Neural cell (in vitro differentiated cells): ENCODE results near the gene STAT4. TPM values are rescaled to one million over a fixed set of nuclear protein-coding genes. Genes with fewer than 3 reads are reported as not detected.

Experiments used
- H2AFZ ChIP-seq: fragments of 200-600, 300-800 bp; sonication (generic), shearing (Covaris generic); 2 replicates; pipeline ENCODE4 v1.6.0; 2014; ENCODE audit warnings: low read depth, mild to moderate bottlenecking, antibody characterized with exemption, low read length, moderate library complexity
- H3F3A ChIP-seq: fragments of 200-600 bp; shearing (Covaris generic); 2 replicates; pipeline ENCODE4 v1.6.1; 2016; ENCODE audit warnings: mild to moderate bottlenecking, moderate library complexity, mixed read lengths, antibody characterized with exemption, low read length; ENCODE audit not compliant: insufficient read depth, poor library complexity, severe bottlenecking
- H3K27ac ChIP-seq: fragments of 200-600, 300-800 bp; sonication (generic), shearing (Covaris generic); 2 replicates; pipeline ENCODE4 v1.5.1; 2014; ENCODE audit warnings: mild to moderate bottlenecking, low read length, moderate library complexity
- H3K27me3 ChIP-seq: fragments of 300-800, 200-600 bp; sonication (generic), shearing (Covaris generic); 2 replicates; pipeline ENCODE4 v1.6.0; 2014; ENCODE audit warnings: mild to moderate bottlenecking, low read depth, low read length, moderate library complexity; ENCODE audit not compliant: insufficient read depth
- H3K36me3 ChIP-seq: fragments of 300-800, 200-600 bp; sonication (generic), shearing (Covaris generic); 2 replicates; pipeline ENCODE4 v1.5.1; 2014; ENCODE audit warnings: mild to moderate bottlenecking, antibody characterized with exemption, low read length, moderate library complexity; ENCODE audit not compliant: insufficient read depth
- H3K4me2 ChIP-seq: fragments of 300-800, 200-600 bp; sonication (generic), shearing (Covaris generic); 2 replicates; pipeline ENCODE4 v1.6.0; 2014; ENCODE audit warnings: mild to moderate bottlenecking, low read length
- H3K4me3 ChIP-seq: fragments of 300-800, 200-600 bp; sonication (generic), shearing (Covaris generic); 2 replicates; pipeline ENCODE4 v1.5.1; 2014; ENCODE audit warnings: mild to moderate bottlenecking, low read length, moderate library complexity
- H3K79me2 ChIP-seq: fragments of 200-600 bp; shearing (Covaris generic); replicated peaks from 2 replicates; pipeline ENCODE4 v1.6.0; 2014; ENCODE audit warnings: mild to moderate bottlenecking, low read length, moderate library complexity; ENCODE audit not compliant: insufficient read depth
- H3K9ac ChIP-seq: fragments of 300-800, 200-600 bp; sonication (generic), shearing (Covaris generic); 2 replicates; pipeline ENCODE4 v1.6.1; 2016; ENCODE audit warnings: mild to moderate bottlenecking, low read length, mixed read lengths
- H3K9me2 ChIP-seq: fragments of 200-600 bp; shearing (Covaris generic); 2 replicates; pipeline ENCODE4 v1.6.1; 2016; ENCODE audit warnings: mild to moderate bottlenecking, low read length, mixed read lengths; ENCODE audit not compliant: insufficient read depth
- H3K9me3 ChIP-seq: fragments of 200-600, 300-800 bp; sonication (generic), shearing (Covaris generic); 2 replicates; pipeline ENCODE4 v1.6.1; 2016; ENCODE audit warnings: mild to moderate bottlenecking, mixed run types, low read length, moderate library complexity, mixed read lengths
- H4K20me1 ChIP-seq: fragments of 200-600 bp; shearing (Covaris generic); 2 replicates; pipeline ENCODE4 v1.6.1; 2016; ENCODE audit warnings: mild to moderate bottlenecking, mixed run types; ENCODE audit not compliant: insufficient read depth
- CTCF ChIP-seq: fragments of 450-650 bp; IDR thresholded peaks from 2 replicates; pipeline ENCODE4 v1.5.1; 2014; ENCODE audit warnings: antibody characterized with exemption, mild to moderate bottlenecking, moderate library complexity; ENCODE audit not compliant: poor library complexity, severe bottlenecking
- EP300 ChIP-seq: fragments of 450-650 bp; conservative IDR thresholded peaks from 2 replicates; pipeline ENCODE4 v1.6.1; 2014; ENCODE audit warnings: antibody characterized with exemption, mild to moderate bottlenecking, moderate library complexity; ENCODE audit not compliant: poor library complexity, severe bottlenecking
- EZH2 ChIP-seq: fragments of 200-600, 300-800 bp; shearing (Covaris generic), sonication (generic); IDR thresholded peaks from 2 replicates; pipeline ENCODE4 v1.6.1; 2014; ENCODE audit warnings: antibody characterized with exemption, low read length, borderline replicate concordance, mild to moderate bottlenecking; ENCODE audit not compliant: insufficient read depth, poor library complexity, severe bottlenecking
- MXI1 ChIP-seq: fragments of 450-650 bp; conservative IDR thresholded peaks from 2 replicates; pipeline ENCODE4 v1.6.1; 2014; ENCODE audit warnings: antibody characterized with exemption, mild to moderate bottlenecking; ENCODE audit not compliant: poor library complexity, severe bottlenecking
- POLR2AphosphoS5 ChIP-seq: IDR thresholded peaks from 2 replicates; pipeline ENCODE4 v1.6.1; 2012
- RAD21 ChIP-seq: fragments of 450-650 bp; conservative IDR thresholded peaks from 2 replicates; pipeline ENCODE4 v1.6.1; 2014; ENCODE audit warnings: antibody characterized with exemption, mild to moderate bottlenecking, moderate library complexity
- REST ChIP-seq: IDR thresholded peaks from 2 replicates; pipeline ENCODE4 v1.6.1; 2012; ENCODE audit warnings: borderline replicate concordance
- SMC3 ChIP-seq: fragments of 450-650 bp; conservative IDR thresholded peaks from 2 replicates; pipeline ENCODE4 v1.6.1; 2014; ENCODE audit warnings: antibody characterized with exemption, mild to moderate bottlenecking, moderate library complexity; ENCODE audit not compliant: poor library complexity
- TAF1 ChIP-seq: IDR thresholded peaks from 2 replicates; pipeline ENCODE4 v1.6.1; 2012; ENCODE audit warnings: low read depth
- polyA plus RNA-seq: library from polyadenylated mRNA; depleted of rRNA; stranded (reverse); fragments of >200 nt; gene quantifications from 2 replicates; pipeline ENCODE4 v1.2.3, GENCODE V29; 2014

STAT4 gene
- polyA plus RNA-seq, 1 donor from 2014 or later: 3.7 TPM

DNA sequence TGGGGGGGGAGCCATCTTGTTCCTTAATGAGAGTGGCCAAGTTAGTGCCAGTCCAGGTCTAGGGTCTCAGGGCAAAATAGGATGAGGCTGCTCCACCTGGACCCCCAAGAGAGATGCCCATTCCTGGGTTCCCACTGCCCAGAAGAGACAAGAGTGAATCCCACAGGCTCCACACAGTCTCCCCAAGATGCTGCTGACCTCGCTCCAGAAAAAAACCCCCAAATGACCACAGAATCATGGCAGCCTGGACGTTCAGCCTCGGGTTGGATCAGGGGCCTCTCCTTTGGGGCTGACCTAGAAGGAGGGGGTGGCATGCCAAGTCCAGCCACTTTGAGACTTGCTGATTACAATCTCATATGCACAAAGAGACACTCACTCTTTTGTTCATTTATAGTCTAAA, 161.9 kb downstream of the STAT4 start:
- Histone ChIP-seq H3K4me2 (no peak overlapping the region), H3K27me3 (no peaks in the 10 kb centered on the region), H2AFZ (no peak overlapping the region), H3K79me2 (no peaks in the 10 kb centered on the region), H4K20me1 (no peaks in the 10 kb centered on the region), H3K4me3 (no peak overlapping the region), H3K36me3 (no peaks in the 10 kb centered on the region), H3K9ac (no peak overlapping the region), H3K9me3 (no peaks in the 10 kb centered on the region), H3F3A (no peaks in the 10 kb centered on the region), H3K27ac (no peak overlapping the region), H3K9me2 (no peaks in the 10 kb centered on the region)
- TF ChIP-seq CTCF (no peak), SMC3 (no peak), RAD21 (no peak), EZH2 (no peak), REST (no peak), TAF1 (no peak), MXI1 (no peak), POLR2AphosphoS5 (no peak), EP300 (no peak)

GRCh38 chr2:190987938-190988337, 162.9 kb downstream of the STAT4 start:
- Histone ChIP-seq H3K4me3 (no peak overlapping the region), H4K20me1 (no peaks in the 10 kb centered on the region), H3K36me3 (peaks cover 6% of the 10 kb centered on the region), H2AFZ (no peak overlapping the region), H3K4me2 (no peak overlapping the region), H3F3A (no peaks in the 10 kb centered on the region), H3K9ac (no peak overlapping the region), H3K79me2 (no peaks in the 10 kb centered on the region), H3K27ac (no peak overlapping the region), H3K9me3 (no peaks in the 10 kb centered on the region), H3K9me2 (no peaks in the 10 kb centered on the region), H3K27me3 (no peaks in the 10 kb centered on the region)
- no peak for TF ChIP-seq CTCF
- no peak for TF ChIP-seq EP300
- no peak for TF ChIP-seq REST
- TF ChIP-seq TAF1: no peak
- TF ChIP-seq EZH2: no peak
- no peak for TF ChIP-seq RAD21
- TF ChIP-seq SMC3: no peak
- no peak for TF ChIP-seq MXI1
- TF ChIP-seq POLR2AphosphoS5: no peak
